ENCODE results near the gene AFF3.

DNA sequence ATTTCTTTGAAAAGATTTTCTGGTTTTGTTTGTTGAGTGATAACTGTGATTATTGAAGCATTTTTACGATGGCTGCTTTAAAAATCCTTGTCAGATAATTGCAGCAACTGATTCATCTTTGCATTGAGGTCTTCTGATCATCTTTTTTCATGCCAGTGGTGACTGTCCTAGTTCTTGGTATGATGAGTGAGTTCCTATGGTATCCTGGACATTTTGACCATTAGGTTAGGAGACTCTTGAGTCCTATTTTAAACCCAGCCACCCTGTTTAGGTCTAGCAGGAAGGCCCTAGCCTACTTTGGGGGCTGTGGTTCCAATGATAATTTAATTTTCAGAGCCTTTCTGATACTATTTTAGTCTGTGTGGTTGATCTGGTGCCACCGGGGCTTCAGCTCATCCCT, 579.9 kb downstream of the AFF3 start:
- TF ChIP-seq, protein P1, sequence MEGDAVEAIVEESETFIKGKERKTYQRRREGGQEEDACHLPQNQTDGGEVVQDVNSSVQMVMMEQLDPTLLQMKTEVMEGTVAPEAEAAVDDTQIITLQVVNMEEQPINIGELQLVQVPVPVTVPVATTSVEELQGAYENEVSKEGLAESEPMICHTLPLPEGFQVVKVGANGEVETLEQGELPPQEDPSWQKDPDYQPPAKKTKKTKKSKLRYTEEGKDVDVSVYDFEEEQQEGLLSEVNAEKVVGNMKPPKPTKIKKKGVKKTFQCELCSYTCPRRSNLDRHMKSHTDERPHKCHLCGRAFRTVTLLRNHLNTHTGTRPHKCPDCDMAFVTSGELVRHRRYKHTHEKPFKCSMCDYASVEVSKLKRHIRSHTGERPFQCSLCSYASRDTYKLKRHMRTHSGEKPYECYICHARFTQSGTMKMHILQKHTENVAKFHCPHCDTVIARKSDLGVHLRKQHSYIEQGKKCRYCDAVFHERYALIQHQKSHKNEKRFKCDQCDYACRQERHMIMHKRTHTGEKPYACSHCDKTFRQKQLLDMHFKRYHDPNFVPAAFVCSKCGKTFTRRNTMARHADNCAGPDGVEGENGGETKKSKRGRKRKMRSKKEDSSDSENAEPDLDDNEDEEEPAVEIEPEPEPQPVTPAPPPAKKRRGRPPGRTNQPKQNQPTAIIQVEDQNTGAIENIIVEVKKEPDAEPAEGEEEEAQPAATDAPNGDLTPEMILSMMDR (IDR thresholded peaks at IDR 0.05), result no peak
- no peak for TF ChIP-seq ZFX (IDR thresholded peaks at IDR 0.05; ENCODE audit: borderline replicate concordance)

Data from 22Rv1 (cell line).